PC-3 (cell line): ENCODE results near the gene TIMMDC1.

Experiments used
- CTCF ChIP-seq: fragments of 300-600 bp; sonication (generic); conservative IDR thresholded peaks from 2 replicates; pipeline ENCODE4 v1.5.1; 2017; ENCODE audit warnings: antibody characterized with exemption, low read depth, mild to moderate bottlenecking, low read length
- EZH2 ChIP-seq: fragments of 300-600 bp; sonication (generic); IDR thresholded peaks from one replicate; pipeline ENCODE4 v1.6.1; 2017; ENCODE audit warnings: antibody characterized with exemption, mild to moderate bottlenecking, low read length; ENCODE audit not compliant: unreplicated experiment
- EZH2phosphoT487 ChIP-seq: fragments of 300-600 bp; sonication (generic); IDR thresholded peaks from 2 replicates; pipeline ENCODE4 v1.6.1; 2018; ENCODE audit warnings: mild to moderate bottlenecking, antibody characterized with exemption, low read length, borderline replicate concordance

- no peak for TF ChIP-seq CTCF
- no peak for TF ChIP-seq EZH2phosphoT487
- TF ChIP-seq EZH2: no peak
Observed at GRCh38 chr3:119550192-119550910, 52.0 kb downstream of the TIMMDC1 start.
